ENCODE data around the gene PAX5.
A peak's percentile ranks its signal among the peaks of the same experiment; 100 is the strongest.

Gene PAX5

GRCh38 chr9:36993933-36994764, 39.9 kb downstream of the PAX5 start:
- Mint-ChIP-seq H3K36me3 (ENCODE audit: low read depth) (peaks cover 18% of the 10 kb centered on the region), H3K27ac (peak overlapping the region; percentile 57), H3K4me1 (peaks cover 28% of the 10 kb centered on the region), H3K9me3 (peaks cover 22% of the 10 kb centered on the region), H3K27me3 (peaks cover 18% of the 10 kb centered on the region), H3K4me3 (no peak overlapping the region)
- DNase-seq = peak; percentile 39
- peak; percentile 29 for ATAC-seq

GRCh38 chr9:36992501-36993316, 41.4 kb downstream of the PAX5 start:
- Mint-ChIP-seq H3K27ac (no peak overlapping the region), H3K36me3 (ENCODE audit: low read depth) (peaks cover 18% of the 10 kb centered on the region), H3K9me3 (peaks cover 22% of the 10 kb centered on the region), H3K4me3 (no peak overlapping the region), H3K4me1 (peaks cover 34% of the 10 kb centered on the region), H3K27me3 (peaks cover 31% of the 10 kb centered on the region)
- no peak for DNase-seq
- no peak for ATAC-seq

GRCh38 chr9:36991516-36992134, 42.4 kb downstream of the PAX5 start:
- peaks cover 41% of the 10 kb centered on the region for H3K27me3 Mint-ChIP-seq
- H3K27ac Mint-ChIP-seq = peak overlapping the region; percentile 25

GRCh38 chr9:36988848-36989247, 45.2 kb downstream of the PAX5 start:
- no peak for DNase-seq
- Mint-ChIP-seq H3K9me3 (peaks cover 22% of the 10 kb centered on the region), H3K27ac (no peak overlapping the region), H3K36me3 (ENCODE audit: low read depth) (peaks cover 20% of the 10 kb centered on the region), H3K4me1 (peaks cover 45% of the 10 kb centered on the region), H3K27me3 (peaks cover 60% of the 10 kb centered on the region), H3K4me3 (no peak overlapping the region)
- no peak for ATAC-seq

More at GRCh38 chr9:36991516-36992134, 42.4 kb downstream of the PAX5 start:
- Mint-ChIP-seq H3K4me3 (no peak overlapping the region), H3K4me1 (peaks cover 42% of the 10 kb centered on the region), H3K9me3 (peaks cover 22% of the 10 kb centered on the region), H3K36me3 (ENCODE audit: low read depth) (peaks cover 20% of the 10 kb centered on the region)
- DNase-seq = peak; percentile 68
- no peak for ATAC-seq

- no peak for ATAC-seq
These were observed 46.2 kb downstream of the PAX5 start for GRCh38 chr9:36987891-36988290.

GRCh38 chr9:36987409-36987808, 46.7 kb downstream of the PAX5 start:
- Mint-ChIP-seq H3K36me3 (ENCODE audit: low read depth) (peaks cover 20% of the 10 kb centered on the region), H3K27me3 (peaks cover 66% of the 10 kb centered on the region)

More at GRCh38 chr9:36987891-36988290, 46.2 kb downstream of the PAX5 start:
- H3K27me3 Mint-ChIP-seq = peaks cover 65% of the 10 kb centered on the region
- peaks cover 20% of the 10 kb centered on the region for H3K36me3 Mint-ChIP-seq (ENCODE audit: low read depth)
- no peak overlapping the region for H3K27ac Mint-ChIP-seq
- H3K4me3 Mint-ChIP-seq = no peak overlapping the region
- H3K9me3 Mint-ChIP-seq = peaks cover 22% of the 10 kb centered on the region
- DNase-seq = no peak
- H3K4me1 Mint-ChIP-seq = peaks cover 42% of the 10 kb centered on the region

GRCh38 chr9:36986468-36987408, 47.3 kb downstream of the PAX5 start:
- Mint-ChIP-seq H3K27me3 (peaks cover 68% of the 10 kb centered on the region), H3K36me3 (ENCODE audit: low read depth) (peaks cover 15% of the 10 kb centered on the region), H3K4me1 (peaks cover 35% of the 10 kb centered on the region), H3K4me3 (peak overlapping the region; percentile 15), H3K27ac (no peak overlapping the region), H3K9me3 (peaks cover 17% of the 10 kb centered on the region)
- DNase-seq = no peak
- ATAC-seq = no peak

More at GRCh38 chr9:36987409-36987808, 46.7 kb downstream of the PAX5 start:
- no peak overlapping the region for H3K27ac Mint-ChIP-seq
- DNase-seq (no peak), ATAC-seq (no peak)
- H3K9me3 Mint-ChIP-seq = peaks cover 22% of the 10 kb centered on the region
- peak overlapping the region; percentile 15 for H3K4me3 Mint-ChIP-seq
- peaks cover 41% of the 10 kb centered on the region for H3K4me1 Mint-ChIP-seq

- peaks cover 7% of the 10 kb centered on the region for H3K36me3 Mint-ChIP-seq (ENCODE audit: low read depth)
- H3K9me3 Mint-ChIP-seq = peaks cover 9% of the 10 kb centered on the region
- no peak for DNase-seq
- peaks cover 65% of the 10 kb centered on the region for H3K27me3 Mint-ChIP-seq
- peaks cover 30% of the 10 kb centered on the region for H3K4me1 Mint-ChIP-seq
- no peak overlapping the region for H3K27ac Mint-ChIP-seq
- no peak for ATAC-seq
- peak overlapping the region; percentile 54 for H3K4me3 Mint-ChIP-seq
These were observed 48.1 kb downstream of the PAX5 start for GRCh38 chr9:36985769-36986467.

- peaks cover 4% of the 10 kb centered on the region for H3K36me3 Mint-ChIP-seq (ENCODE audit: low read depth)
- H3K27me3 Mint-ChIP-seq = peaks cover 61% of the 10 kb centered on the region
- no peak for ATAC-seq
- peak overlapping the region; percentile 46 for H3K27ac Mint-ChIP-seq
- peaks cover 27% of the 10 kb centered on the region for H3K4me1 Mint-ChIP-seq
- no peak for DNase-seq
- peaks cover 5% of the 10 kb centered on the region for H3K9me3 Mint-ChIP-seq
- H3K4me3 Mint-ChIP-seq = peak overlapping the region; percentile 54
These were observed 48.9 kb downstream of the PAX5 start for GRCh38 chr9:36985061-36985768.

GRCh38 chr9:36980148-36980974, 53.7 kb downstream of the PAX5 start:
- ATAC-seq = peak; percentile 22
- H3K4me3 Mint-ChIP-seq = no peak overlapping the region
- DNase-seq = no peak
- H3K36me3 Mint-ChIP-seq (ENCODE audit: low read depth) = no peaks in the 10 kb centered on the region
- peaks cover 5% of the 10 kb centered on the region for H3K4me1 Mint-ChIP-seq
- H3K27ac Mint-ChIP-seq = no peak overlapping the region
- peaks cover 28% of the 10 kb centered on the region for H3K27me3 Mint-ChIP-seq
- H3K9me3 Mint-ChIP-seq = no peaks in the 10 kb centered on the region

GRCh38 chr9:36976371-36977030, 57.6 kb downstream of the PAX5 start:
- no peaks in the 10 kb centered on the region for H3K9me3 Mint-ChIP-seq
- DNase-seq = no peak
- H3K27me3 Mint-ChIP-seq = peaks cover 6% of the 10 kb centered on the region
- no peak overlapping the region for H3K27ac Mint-ChIP-seq
- no peaks in the 10 kb centered on the region for H3K4me1 Mint-ChIP-seq
- no peaks in the 10 kb centered on the region for H3K36me3 Mint-ChIP-seq (ENCODE audit: low read depth)
- ATAC-seq = no peak
- no peak overlapping the region for H3K4me3 Mint-ChIP-seq

GRCh38 chr9:36974731-36975130, 59.3 kb downstream of the PAX5 start:
- Mint-ChIP-seq H3K4me1 (peaks cover 2% of the 10 kb centered on the region), H3K27ac (no peak overlapping the region), H3K9me3 (no peaks in the 10 kb centered on the region), H3K4me3 (no peak overlapping the region), H3K27me3 (peaks cover 6% of the 10 kb centered on the region), H3K36me3 (ENCODE audit: low read depth) (no peaks in the 10 kb centered on the region)
- DNase-seq (no peak), ATAC-seq (no peak)

Measured in activated naive CD8-positive, alpha-beta T cell treated with anti-CD3 and anti-CD28 coated beads, Interleukin-2, amount 50 U/mL, for 24 hours (primary cell).